KBM-7 (cell line): ENCODE measurements around the gene CRY1.

ENCODE experiments used
- DNase-seq: peaks from one replicate; pipeline ENCODE4 v3.0.0-alpha.2; 2015
- in situ Hi-C: fragments of 300-500 bp; cut with MboI; formaldehyde crosslinking; loops from 2 replicates; pipeline ENCODE4 v1.14.3; 2020; ENCODE audit warnings: low sequenced_read_pairs, low pct_unique_long_range_greater_than_20kb, mixed read lengths

The CRY1 gene

GRCh38 chr12:106980944-106981343 lies 112.4 kb downstream of the CRY1 start:
- no peak for DNase-seq
- in situ Hi-C loops: no loop called here

DNA sequence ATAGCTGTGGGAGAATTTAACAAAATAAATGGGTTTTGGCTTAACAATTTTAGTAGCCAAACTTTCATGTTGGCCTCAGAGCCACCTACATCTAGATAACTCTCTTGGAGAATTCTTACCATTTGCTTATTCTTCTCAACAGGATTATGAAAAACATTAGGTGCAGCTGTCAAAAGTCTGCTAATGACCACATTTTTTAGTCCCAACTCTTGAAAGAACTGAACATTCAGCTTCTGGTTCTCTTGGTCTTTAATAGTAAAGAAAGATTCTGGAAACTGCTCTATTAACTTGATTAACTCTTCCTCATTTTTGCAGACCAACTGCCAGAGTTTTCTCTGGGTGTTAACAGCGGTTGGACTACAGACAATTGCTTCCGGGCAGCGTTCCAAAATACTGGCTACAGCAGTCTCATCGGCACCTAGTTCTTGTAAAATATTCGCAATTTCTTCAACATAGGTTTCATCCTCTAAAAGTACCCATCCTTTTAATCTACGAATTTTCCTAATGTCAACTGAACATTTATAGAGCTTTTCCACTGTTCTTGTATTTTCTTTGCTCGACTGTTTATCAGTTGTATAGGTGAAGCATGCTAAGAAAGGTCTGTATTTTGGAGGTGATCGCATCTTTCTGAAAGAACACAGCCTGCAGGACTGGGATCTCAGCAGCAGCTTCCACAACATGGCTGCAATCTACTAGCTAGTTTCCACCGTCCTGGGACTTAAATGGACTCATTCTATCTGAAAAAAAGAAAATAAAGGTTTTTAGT lies 115.1 kb downstream of the CRY1 start:
- in situ Hi-C loops: no loop called here
- DNase-seq: peak; percentile 43

DNA sequence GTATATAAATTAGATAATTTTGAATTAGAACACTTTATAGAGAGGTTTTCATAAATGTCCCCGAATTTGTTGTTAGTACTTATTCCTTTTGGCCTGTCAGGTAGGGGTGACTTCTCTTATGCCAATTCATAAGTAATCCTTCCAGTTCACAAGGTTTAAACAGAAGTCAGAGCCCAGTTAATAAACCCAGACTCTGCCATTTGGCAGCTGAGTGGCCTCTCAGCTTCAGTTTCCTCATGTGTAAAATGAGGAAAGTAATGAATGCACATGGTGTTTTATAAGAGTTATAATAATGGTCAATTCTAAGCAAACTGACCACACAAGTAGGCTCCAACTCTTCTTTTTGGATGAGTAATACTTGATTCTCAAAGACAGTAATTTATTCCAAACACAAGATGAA lies 116.7 kb downstream of the CRY1 start:
- DNase-seq: no peak
- in situ Hi-C loops: no loop called here

DNA sequence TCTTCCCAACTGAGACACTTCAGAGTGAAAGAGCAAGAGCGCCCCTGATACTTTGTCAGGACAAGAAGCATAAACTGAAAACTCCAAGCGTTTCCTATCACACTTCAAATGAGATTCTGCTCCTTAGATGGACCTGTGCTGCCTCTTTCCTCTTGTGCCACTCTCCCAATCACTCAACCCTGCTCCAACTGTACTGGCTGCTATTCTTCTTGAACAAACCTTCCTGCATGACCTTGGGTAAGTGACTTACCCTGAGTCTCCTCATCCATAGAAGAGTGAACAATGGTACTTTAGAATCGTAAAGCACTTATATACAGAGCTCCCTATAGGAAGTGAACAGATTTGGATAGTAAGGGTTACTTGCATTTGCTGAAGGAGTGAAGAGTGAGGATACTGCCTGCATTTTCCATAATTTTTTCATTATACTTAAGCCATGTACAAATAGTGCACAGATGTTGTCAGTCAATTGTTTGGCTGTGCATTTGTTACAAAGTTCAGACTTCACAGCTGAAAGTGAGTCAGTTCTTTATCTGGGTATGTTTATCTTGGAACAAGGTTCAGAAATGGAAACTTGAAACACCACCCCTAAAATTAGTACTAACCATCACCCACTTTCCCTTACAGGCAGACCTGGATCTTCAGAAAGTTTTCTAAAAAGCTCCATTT lies 117.2 kb downstream of the CRY1 start:
- in situ Hi-C loops: no loop called here
- DNase-seq: no peak

DNA sequence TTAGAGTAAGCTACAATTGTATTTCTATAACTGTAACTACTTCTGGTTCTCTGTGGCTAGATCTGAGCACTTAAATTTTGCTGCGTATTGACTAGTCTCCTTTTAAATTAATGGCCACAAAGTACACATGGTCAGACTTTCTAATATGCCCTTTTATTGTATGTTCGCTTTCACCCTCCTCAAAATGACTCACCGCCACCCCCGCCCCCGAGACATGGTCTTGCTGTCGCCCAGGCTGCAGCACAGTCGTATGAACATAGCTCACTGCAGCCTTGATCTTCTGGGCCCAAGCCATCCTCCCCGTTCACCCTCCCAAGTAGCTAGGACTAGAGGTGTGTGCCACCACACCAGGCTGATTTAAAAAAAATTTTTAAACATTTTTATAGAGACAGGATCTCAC lies 118.3 kb downstream of the CRY1 start:
- DNase-seq: no peak
- in situ Hi-C loops: no loop called here

DNA sequence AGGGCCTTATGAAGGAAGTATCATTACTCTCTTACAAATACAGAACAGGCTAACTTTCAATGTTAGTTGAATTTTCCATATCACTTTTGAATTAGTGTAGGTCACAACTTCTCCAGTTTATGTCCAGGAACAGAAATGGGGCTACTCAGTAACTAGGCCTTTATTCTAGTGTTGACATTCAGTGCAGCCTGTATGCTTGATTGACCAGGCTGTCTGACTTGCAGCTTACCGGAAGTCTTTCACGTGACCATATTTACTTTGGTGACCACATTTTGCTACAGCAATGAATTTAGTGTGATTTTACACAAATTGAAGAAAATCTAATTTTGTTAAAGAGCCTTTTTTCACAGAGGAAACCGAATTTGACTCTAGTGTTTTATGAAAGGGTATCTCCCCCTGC lies 118.8 kb downstream of the CRY1 start:
- no peak for DNase-seq
- in situ Hi-C loops: no loop called here

- in situ Hi-C loops: no loop called here
- no peak for DNase-seq
Measured at GRCh38 chr12:106973545-106973944, 119.8 kb downstream of the CRY1 start.

- DNase-seq: no peak
- in situ Hi-C loops: no loop called here
Measured at GRCh38 chr12:106971065-106971464, 122.3 kb downstream of the CRY1 start.

DNA sequence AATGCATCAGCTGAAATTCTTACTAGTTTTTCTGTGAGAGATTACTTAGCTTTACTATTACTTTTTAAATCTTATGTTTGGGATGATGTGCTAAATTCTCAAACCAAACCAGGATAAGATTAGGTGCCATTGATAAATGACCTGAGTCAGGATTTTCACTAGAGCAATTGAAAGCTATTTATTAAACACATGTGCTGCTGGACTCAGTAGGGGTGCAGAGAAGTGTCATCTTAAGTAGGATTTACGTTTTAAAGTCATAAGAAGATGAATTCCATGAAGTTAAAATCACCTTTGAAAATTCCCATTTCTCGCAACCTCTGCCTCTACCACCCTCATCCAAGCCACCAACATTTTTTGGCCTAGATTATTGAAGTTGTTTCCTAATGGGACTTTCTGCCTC lies 128.8 kb downstream of the CRY1 start:
- in situ Hi-C loops: no loop called here
- DNase-seq: no peak

- in situ Hi-C loops: no loop called here
- no peak for DNase-seq
Measured at GRCh38 chr12:106962286-106962685, 131.1 kb downstream of the CRY1 start.

DNA sequence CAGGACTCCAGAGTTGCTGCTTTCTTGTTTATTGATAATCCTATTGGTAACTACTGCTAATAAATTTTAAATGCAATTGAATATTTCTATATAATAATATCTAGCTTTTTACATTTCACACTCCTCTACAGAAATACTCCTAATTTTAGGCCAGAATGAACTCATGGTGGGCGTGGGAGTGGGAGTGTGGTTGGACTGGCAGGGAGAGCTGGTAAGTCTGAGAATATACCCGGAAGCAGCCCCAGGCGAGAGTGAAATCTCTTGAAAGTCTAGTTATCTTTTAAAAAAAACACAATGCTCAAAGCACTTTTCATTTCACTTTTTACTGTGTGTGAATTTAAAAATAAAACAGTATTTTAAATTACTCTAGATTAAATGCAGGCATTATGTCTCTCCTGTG lies 132.9 kb downstream of the CRY1 start:
- no peak for DNase-seq

GRCh38 chr12:106957583-106957982 lies 135.8 kb downstream of the CRY1 start:
- in situ Hi-C loops: no loop called here

More for the DNA sequence above, 132.9 kb downstream of the CRY1 start:
- in situ Hi-C loops: no loop called here

GRCh38 chr12:106956048-106956578 lies 137.2 kb downstream of the CRY1 start:
- no peak for DNase-seq
- in situ Hi-C loops: no loop called here

More at GRCh38 chr12:106957583-106957982, 135.8 kb downstream of the CRY1 start:
- no peak for DNase-seq

DNA sequence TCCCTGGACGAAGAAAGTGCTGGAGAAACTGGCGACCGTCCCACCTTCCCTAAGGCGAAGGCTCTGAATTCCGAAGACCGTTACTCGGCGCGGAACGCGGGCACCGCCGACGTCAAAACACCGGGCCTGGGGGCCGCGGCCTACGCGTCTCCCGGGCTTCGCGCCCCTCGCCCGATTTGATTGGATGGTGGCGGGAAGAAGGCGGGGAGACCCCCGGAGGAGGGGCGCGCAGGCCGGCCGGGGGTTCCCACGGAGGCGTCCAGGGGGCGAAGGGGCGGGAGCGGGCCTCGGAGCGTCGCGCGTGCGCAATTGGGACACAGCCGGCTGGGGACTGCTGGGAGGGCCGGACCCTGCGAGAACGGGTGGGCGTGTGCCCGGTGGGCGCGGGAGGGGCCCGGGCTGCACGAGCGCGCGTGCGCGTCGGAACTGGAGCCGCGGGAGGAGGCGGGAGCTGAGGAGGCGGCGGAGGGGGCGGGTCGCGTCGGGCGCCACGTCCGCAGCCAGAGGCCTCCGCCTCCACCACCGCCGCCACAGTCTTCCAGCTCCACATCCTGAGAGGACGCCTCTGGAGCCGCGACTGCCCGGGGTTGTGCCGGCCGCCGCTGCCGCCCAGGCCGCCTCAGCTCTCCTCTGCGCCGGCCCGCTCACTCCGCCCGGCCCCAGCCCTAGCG lies 137.8 kb downstream of the CRY1 start, which contains the start of gene TMEM263:
Gene TMEM263, plus strand, starts transcription at position 531 of the 671 bp plus-strand sequence. CDS start 11,210 bp downstream, outside the sequence.
- in situ Hi-C loops: no loop called here
- peak; percentile 90 for DNase-seq

GRCh38 chr12:106954462-106955376 lies 138.6 kb downstream of the CRY1 start:
- in situ Hi-C loops: no loop called here
- no peak for DNase-seq

- in situ Hi-C loops: no loop called here
- DNase-seq: no peak
Measured at GRCh38 chr12:106953352-106954250, 139.7 kb downstream of the CRY1 start.

DNA sequence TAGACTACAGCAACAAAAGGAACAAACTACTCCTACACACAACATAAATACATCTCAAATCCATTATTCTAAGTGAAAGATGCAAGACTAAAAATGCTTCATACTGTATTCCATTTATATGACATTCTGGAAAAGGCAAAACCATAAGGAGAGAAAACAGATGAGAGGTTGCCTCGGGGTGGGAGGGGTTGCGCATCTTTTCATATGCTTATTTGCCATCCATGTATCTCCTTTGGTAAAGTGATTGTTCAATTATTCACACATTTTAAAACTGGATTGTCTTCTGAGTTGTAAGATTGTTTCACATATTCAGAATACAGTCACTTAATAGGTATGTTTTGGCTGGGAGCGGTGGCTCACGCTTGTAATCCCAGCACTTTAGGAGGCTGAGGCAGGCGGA lies 142.8 kb downstream of the CRY1 start:
- DNase-seq: no peak
- in situ Hi-C loops: no loop called here

GRCh38 chr12:106947461-106947860 lies 145.9 kb downstream of the CRY1 start:
- in situ Hi-C loops: no loop called here
- DNase-seq: no peak
